Thyroid gland (tissue), 4 donors: ENCODE measurements around the gene SLCO3A1.

Experiments
- CTCF ChIP-seq, 6 experiments: fragments of 200-600 bp in 3 of 6; fragments of 450-650 bp in 3 of 6; sonication (generic) in 3 of 6; IDR thresholded peaks; one replicate each; pipeline ENCODE4 v1.5.1; 2016 to 2019; ENCODE audit warnings: antibody characterized with exemption in 6 of 6, mild to moderate bottlenecking in 2 of 6, inconsistent platforms in 1 of 6, moderate library complexity in 1 of 6
- POLR2A ChIP-seq, 2 donors: fragments of 450-650 bp; IDR thresholded peaks; one replicate each; pipeline ENCODE4 v1.6.1; 2017; ENCODE audit warnings: antibody characterized with exemption in 2 of 2, mild to moderate bottlenecking in 2 of 2, moderate library complexity in 1 of 2

- TF ChIP-seq CTCF (IDR thresholded peaks at IDR 0.05): no peak
- TF ChIP-seq POLR2A (IDR thresholded peaks at IDR 0.05): no peak
These were observed 209.0 kb downstream of the SLCO3A1 start for GRCh38 chr15:92062505-92062904.
